Dedifferentiated amniotic fluid mesenchymal stem cell (primary cell): Measurements from ENCODE around the gene SIRT7.

Source experiments
- DNase-seq: peaks from one replicate; pipeline ENCODE4 v3.0.0-alpha.2; 2016; ENCODE audit errors: extremely low spot score

SIRT7 gene

GRCh38 chr17:81888105-81888987, 29.6 kb downstream of the SIRT7 start:
- DNase-seq = no peak

GRCh38 chr17:81885869-81886548, 32.0 kb downstream of the SIRT7 start:
- DNase-seq = no peak

GRCh38 chr17:81885454-81885853, 32.5 kb downstream of the SIRT7 start:
- no peak for DNase-seq

GRCh38 chr17:81884968-81885367, 33.0 kb downstream of the SIRT7 start:
- no peak for DNase-seq

GRCh38 chr17:81884520-81884919, 33.5 kb downstream of the SIRT7 start:
- DNase-seq = no peak

GRCh38 chr17:81879121-81879520, 38.9 kb downstream of the SIRT7 start:
- DNase-seq = no peak

- no peak for DNase-seq
Measured at GRCh38 chr17:81878294-81878693, 39.7 kb downstream of the SIRT7 start.

- DNase-seq = no peak
Measured at GRCh38 chr17:81877569-81877968, 40.4 kb downstream of the SIRT7 start.

- peak; percentile 81 for DNase-seq
Measured at GRCh38 chr17:81871387-81872230, 46.4 kb downstream of the SIRT7 start.

GRCh38 chr17:81870981-81871386, 47.0 kb downstream of the SIRT7 start, which contains the start of gene ARHGDIA:
TSS of gene ARHGDIA (minus strand) at chr17:81871337. CDS start at chr17:81869930, 1,407 bp downstream.
- DNase-seq = no peak

- no peak for DNase-seq
Measured at GRCh38 chr17:81870131-81870980, 47.6 kb downstream of the SIRT7 start.

- DNase-seq = no peak
Measured at GRCh38 chr17:81869221-81870130, 48.5 kb downstream of the SIRT7 start.

- DNase-seq = peak; percentile 58
Measured at GRCh38 chr17:81868674-81869220, 49.2 kb downstream of the SIRT7 start.

- no peak for DNase-seq
Measured at GRCh38 chr17:81867991-81868673, 49.8 kb downstream of the SIRT7 start.

GRCh38 chr17:81867170-81867990, 50.6 kb downstream of the SIRT7 start:
- DNase-seq = peak; percentile 36

- no peak for DNase-seq
Measured at GRCh38 chr17:81866440-81867169, 51.4 kb downstream of the SIRT7 start.

GRCh38 chr17:81865733-81866439, 52.1 kb downstream of the SIRT7 start:
- DNase-seq = no peak
